GM13976 (cell line): ENCODE measurements around the gene FCAMR.

Experiments used
- DNase-seq: peaks from one replicate; pipeline ENCODE4 v3.0.0; 2012; ENCODE audit warnings: low spot score
- in situ Hi-C: fragments of 300-500 bp; cut with MboI; formaldehyde crosslinking; loops from one replicate; pipeline ENCODE4 v1.12.0; 2022; ENCODE audit warnings: low sequenced_read_pairs, mixed read lengths, inconsistent platforms; ENCODE audit not compliant: unreplicated experiment
- TF ChIP-seq, protein P1 (sequence below): IDR thresholded peaks from 2 replicates; pipeline ENCODE4 v1.5.1; 2012; ENCODE audit warnings: borderline replicate concordance, mild to moderate bottlenecking; ENCODE audit not compliant: insufficient read depth; ENCODE audit errors: extremely low read depth, missing control alignments, control extremely low read depth

FCAMR gene

DNA sequence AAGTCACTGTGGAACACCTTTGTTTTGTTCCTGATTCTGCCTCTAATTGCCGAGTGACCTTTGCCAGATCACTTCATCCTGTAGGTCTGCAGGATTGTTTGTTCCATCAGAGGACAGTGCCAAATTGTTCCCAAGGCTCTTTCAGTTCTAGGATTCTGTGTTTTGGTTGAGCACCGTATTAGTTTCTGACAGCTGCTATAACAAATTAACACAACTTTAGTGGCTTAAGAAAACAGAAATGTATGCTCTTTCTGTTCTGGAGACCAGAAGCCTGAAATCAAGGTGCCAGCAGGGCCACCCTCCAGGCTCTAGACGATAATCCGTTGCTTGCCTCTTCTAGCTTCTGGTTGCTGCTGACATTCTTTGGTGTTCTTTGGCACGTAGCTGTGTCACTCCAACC is 20.6 kb downstream of the FCAMR start:
- no peak for DNase-seq
- TF ChIP-seq, protein P1, sequence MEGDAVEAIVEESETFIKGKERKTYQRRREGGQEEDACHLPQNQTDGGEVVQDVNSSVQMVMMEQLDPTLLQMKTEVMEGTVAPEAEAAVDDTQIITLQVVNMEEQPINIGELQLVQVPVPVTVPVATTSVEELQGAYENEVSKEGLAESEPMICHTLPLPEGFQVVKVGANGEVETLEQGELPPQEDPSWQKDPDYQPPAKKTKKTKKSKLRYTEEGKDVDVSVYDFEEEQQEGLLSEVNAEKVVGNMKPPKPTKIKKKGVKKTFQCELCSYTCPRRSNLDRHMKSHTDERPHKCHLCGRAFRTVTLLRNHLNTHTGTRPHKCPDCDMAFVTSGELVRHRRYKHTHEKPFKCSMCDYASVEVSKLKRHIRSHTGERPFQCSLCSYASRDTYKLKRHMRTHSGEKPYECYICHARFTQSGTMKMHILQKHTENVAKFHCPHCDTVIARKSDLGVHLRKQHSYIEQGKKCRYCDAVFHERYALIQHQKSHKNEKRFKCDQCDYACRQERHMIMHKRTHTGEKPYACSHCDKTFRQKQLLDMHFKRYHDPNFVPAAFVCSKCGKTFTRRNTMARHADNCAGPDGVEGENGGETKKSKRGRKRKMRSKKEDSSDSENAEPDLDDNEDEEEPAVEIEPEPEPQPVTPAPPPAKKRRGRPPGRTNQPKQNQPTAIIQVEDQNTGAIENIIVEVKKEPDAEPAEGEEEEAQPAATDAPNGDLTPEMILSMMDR: no peak
- in situ Hi-C loops: no loop called here

DNA sequence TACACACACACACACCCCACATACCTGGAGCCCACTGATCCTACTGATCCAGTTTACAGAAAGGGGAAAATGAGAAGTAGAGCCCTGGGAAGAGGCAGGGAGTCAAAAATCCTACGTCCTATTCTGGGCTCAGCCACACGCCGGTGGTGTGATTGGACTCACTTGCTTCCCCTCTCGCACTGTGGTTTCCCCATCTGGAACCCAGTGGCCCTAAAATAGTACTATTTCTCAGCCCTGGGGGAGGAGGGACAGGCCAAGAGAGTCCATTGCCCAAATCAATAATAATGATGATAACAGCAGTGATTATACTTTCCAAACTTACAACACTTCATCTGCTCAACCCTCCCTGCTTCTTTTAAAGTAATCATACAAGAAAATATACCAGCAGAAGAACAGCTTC is 21.1 kb downstream of the FCAMR start:
- in situ Hi-C loops: no loop called here
- TF ChIP-seq, protein P1: no peak
- DNase-seq: no peak

DNA sequence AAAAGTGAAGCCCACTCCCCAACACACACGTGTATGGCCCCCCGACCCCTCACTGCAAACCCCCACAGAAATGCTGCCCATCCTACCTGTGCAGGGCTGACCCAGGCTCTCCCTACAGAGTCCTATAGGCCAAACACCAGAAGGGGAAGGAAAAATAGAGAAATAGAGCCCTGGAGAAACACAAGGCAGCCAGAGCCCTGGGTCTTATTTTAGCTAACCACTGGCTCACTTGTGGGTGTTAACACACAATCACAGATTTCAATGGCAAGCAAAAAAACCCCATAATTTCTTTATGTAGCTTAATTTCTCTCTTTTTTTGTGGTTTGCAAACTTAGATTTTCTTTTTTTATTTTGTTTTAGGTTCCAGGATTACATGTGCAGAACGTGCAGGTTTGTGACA is 23.0 kb downstream of the FCAMR start:
- no peak for DNase-seq
- TF ChIP-seq, protein P1: no peak
- in situ Hi-C loops: no loop called here

DNA sequence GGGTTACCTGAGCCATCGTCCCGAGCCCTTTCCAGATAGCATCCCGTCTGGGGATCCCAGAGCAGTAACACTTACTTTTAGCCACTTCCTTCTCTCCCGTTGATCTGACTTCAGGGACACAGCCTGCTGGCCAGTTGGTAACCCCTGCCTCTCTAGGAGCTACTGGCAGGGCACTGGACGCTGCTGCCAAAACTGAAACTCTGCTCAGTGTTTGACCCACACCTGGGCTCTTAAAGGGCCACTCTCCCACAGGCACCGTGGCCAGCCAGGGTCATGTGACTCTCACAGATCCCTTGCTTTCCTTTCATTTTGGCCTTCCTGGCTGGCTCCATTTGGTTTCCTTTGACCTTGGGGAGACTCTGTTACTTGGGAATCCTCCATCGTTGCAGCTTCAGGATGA is 24.0 kb downstream of the FCAMR start, which contains the start of gene PIGR:
PIGR (minus strand) TSS at position 206 of the 400 bp plus-strand sequence. CDS start 5,935 bp downstream, outside the sequence.
- DNase-seq: no peak
- in situ Hi-C loops: no loop called here
- TF ChIP-seq, protein P1: no peak

DNA sequence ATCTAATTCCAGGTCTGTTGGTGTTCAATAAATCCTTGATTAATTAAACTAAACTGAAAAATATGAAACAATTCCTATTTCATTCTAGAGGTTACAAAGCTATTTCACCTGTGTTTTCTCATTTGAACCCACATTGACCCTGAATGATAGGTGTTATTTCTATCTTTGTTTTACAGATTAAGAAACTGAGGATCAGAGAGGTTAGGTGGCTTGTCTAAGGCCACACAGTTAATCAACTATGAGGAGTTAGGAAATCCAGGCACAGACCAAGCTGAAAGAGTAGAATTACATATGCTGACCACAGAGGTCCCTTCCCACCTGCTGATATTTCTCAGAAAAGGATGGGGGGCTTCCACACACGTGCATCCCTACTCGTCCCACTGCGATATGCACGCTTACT is 24.5 kb downstream of the FCAMR start:
- no peak for DNase-seq
- TF ChIP-seq, protein P1: no peak
- in situ Hi-C loops: no loop called here

DNA sequence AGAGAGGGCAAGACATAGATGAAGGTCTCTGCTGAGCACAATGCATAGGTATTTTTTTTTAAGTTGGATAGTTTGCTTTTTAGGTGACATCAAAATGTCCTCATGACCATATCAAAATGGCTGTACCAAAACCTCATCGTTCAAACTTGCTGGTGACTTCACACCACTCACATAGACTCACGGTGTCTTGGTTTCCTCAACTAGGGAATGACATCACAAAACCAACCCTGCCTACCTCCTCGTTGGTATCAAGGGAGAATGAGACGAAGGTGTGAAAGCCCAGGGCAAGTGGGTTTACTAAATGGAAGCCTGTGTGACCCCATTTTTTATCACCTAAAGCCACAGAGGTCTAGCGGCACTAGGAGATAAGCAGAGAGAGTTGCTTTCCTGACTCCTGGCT is 25.6 kb downstream of the FCAMR start:
- TF ChIP-seq, protein P1: no peak
- in situ Hi-C loops: no loop called here
- DNase-seq: no peak
